ENCODE data around the gene ARL6. TPM values are rescaled to one million over a fixed set of nuclear protein-coding genes. Genes with fewer than 3 reads are reported as not detected.

The ARL6 gene
- total RNA-seq, 1 donor from 2014 or later: 4.5 TPM

DNA sequence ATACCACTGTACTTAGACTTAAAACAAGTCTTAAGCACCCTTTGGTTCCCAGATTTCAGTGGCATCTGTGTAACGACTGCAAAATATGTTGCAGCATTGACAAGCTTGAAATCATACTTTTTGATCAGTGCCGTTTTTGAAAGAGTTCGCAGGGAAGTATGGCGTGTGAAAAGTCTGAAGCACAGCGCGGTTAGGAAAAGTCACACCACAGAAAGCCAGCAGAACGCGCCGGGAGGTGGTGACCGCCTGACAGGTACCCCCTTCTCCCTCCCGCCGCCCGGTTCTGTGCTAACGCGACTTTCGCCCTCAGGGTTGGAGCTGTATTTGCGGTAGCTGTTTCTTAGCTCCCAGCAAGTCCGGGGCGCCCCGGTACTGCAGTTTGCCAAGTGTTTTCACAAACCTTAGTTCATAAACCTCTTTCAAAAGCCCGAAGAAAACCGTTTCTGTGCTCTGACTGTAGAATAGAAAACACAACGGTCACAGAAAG lies 56.8 kb downstream of the ARL6 start:
- peaks cover 16% of the 10 kb centered on the region for H3K27me3 Mint-ChIP-seq (ENCODE audit: low read depth)
- H3K4me1 Mint-ChIP-seq (ENCODE audit: low read depth): peaks cover 24% of the 10 kb centered on the region
- H3K4me3 Mint-ChIP-seq (ENCODE audit: unreplicated experiment): peak overlapping the region; percentile 100
- TF ChIP-seq, protein P1, sequence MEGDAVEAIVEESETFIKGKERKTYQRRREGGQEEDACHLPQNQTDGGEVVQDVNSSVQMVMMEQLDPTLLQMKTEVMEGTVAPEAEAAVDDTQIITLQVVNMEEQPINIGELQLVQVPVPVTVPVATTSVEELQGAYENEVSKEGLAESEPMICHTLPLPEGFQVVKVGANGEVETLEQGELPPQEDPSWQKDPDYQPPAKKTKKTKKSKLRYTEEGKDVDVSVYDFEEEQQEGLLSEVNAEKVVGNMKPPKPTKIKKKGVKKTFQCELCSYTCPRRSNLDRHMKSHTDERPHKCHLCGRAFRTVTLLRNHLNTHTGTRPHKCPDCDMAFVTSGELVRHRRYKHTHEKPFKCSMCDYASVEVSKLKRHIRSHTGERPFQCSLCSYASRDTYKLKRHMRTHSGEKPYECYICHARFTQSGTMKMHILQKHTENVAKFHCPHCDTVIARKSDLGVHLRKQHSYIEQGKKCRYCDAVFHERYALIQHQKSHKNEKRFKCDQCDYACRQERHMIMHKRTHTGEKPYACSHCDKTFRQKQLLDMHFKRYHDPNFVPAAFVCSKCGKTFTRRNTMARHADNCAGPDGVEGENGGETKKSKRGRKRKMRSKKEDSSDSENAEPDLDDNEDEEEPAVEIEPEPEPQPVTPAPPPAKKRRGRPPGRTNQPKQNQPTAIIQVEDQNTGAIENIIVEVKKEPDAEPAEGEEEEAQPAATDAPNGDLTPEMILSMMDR (IDR thresholded peaks at IDR 0.05): no peak
- no peaks in the 10 kb centered on the region for H3K36me3 Mint-ChIP-seq (ENCODE audit: low read depth)
- no peaks in the 10 kb centered on the region for H3K9me3 Mint-ChIP-seq (ENCODE audit: low read depth)
- peak; percentile 82 for DNase-seq (ENCODE audit: low spot score)
- H3K27ac Mint-ChIP-seq (ENCODE audit: unreplicated experiment): peak overlapping the region; percentile 87

DNA sequence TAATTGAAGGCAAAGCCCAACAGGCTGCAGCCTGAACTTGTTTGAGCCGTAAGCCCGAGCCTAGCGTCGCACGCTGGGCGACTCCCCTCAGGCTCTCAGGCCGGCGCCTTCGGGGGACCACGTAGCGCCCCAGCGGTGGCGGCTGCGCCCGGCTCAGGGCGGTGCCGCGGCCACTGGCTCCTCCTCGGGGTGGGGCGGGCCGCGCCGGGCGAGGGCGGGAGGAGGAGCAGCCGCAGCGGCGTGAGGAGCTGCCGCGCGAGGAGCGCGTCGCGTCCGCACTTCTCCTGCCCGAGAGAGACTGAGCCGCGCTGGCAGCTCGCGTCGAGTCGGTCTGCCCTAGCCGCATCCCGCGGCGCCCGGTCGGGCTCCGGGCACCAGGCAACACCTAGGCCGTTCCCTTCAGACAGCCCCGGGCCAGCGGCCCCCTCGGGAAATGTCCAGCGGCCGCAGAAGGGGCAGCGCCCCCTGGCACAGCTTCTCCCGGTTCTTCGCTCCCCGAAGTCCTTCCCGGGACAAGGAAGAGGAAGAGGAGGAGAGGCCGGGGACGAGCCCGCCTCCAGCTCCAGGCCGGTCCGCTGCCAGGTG lies 57.3 kb downstream of the ARL6 start, which contains the start of gene CRYBG3:
CRYBG3 (plus strand) TSS at position 238 of the 585 bp plus-strand sequence; CDS start at position 434, 196 bp downstream.
- Mint-ChIP-seq H3K9me3 (ENCODE audit: low read depth) (no peaks in the 10 kb centered on the region), H3K4me3 (ENCODE audit: unreplicated experiment) (peak within 1 kb of the TSS; percentile 100), H3K36me3 (ENCODE audit: low read depth) (no peaks in the 10 kb centered on the region), H3K27me3 (ENCODE audit: low read depth) (peaks cover 14% of the 10 kb centered on the region), H3K27ac (ENCODE audit: unreplicated experiment) (peak within 1 kb of the TSS; percentile 99), H3K4me1 (ENCODE audit: low read depth) (peaks cover 24% of the 10 kb centered on the region)
- TF ChIP-seq, protein P1 (IDR thresholded peaks at IDR 0.05): peak; percentile 74
- DNase-seq (ENCODE audit: low spot score): peak; percentile 89

DNA sequence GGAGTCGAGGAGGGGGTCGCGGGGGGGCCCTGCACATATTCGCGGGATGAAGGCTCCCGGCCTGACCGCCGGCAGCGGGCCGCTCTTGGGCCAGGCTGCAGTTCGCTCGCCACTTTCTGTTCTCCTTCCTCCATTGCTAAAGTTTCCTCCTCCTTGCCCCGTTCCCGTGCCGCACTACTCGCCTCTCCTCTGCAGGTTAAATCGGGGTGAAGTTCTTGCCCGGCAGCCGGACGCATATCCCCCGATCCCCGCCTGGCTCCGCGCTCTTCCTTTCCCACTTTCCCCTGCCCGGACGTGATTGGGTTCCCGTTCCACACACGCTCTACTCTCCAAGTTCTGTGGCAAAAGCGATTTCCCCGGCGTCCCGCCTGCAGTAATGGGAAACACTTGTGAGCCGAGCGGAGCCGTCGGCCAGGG lies 57.8 kb downstream of the ARL6 start:
- Mint-ChIP-seq H3K27me3 (ENCODE audit: low read depth) (peaks cover 13% of the 10 kb centered on the region), H3K4me3 (ENCODE audit: unreplicated experiment) (peak overlapping the region; percentile 100), H3K4me1 (ENCODE audit: low read depth) (peaks cover 24% of the 10 kb centered on the region), H3K27ac (ENCODE audit: unreplicated experiment) (peak overlapping the region; percentile 99), H3K9me3 (ENCODE audit: low read depth) (no peaks in the 10 kb centered on the region), H3K36me3 (ENCODE audit: low read depth) (no peaks in the 10 kb centered on the region)
- TF ChIP-seq, protein P1 (IDR thresholded peaks at IDR 0.05): peak; percentile 37
- peak; percentile 75 for DNase-seq (ENCODE audit: low spot score)

DNA sequence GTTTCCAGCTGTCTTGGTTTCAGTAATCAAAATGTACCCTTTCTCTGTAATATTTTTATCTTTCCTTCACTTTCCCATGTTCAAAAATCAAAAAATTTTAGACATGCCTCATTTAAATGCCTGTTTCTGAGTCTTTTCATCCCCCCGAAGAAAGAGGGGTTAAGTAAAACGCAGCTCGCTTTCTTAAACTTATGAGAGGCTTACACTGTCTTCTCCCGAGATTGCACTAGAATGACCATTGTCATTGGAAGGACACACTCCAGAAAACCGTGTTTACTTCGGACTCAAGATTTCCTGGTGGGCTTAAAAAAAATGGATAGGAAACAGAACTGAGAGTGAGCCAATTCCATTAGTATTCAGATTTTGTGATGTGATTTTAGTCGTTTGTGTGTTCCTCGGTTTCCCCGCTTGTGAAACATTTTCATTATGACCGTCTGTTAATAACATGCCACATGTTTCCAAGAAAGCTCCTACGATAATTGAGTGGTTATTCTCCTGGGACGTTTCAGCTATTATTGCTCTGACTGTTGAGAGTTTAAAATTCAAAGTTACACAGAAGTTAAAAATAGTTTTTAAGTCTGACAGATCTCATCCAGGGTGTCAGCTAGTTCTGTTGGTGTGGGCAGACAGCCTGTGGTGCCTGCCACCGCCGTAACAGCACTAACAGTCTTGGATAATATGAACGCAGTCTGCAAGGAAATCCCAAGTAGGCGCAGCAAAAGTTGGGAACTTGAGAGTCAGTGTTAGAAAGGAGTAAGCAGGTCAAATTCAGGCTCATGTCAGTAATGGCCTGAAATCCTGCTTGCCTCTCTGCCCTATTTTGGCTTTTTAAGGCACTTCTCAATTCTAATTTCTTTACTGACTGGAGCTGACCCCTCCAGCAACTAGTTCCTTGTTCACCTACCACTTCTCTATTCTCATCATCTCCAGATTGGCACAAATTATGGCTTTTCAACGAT lies 58.8 kb downstream of the ARL6 start:
- no peak for DNase-seq (ENCODE audit: low spot score)
- H3K4me1 Mint-ChIP-seq (ENCODE audit: low read depth): peaks cover 24% of the 10 kb centered on the region
- H3K9me3 Mint-ChIP-seq (ENCODE audit: low read depth): no peaks in the 10 kb centered on the region
- H3K36me3 Mint-ChIP-seq (ENCODE audit: low read depth): peaks cover 1% of the 10 kb centered on the region
- peak overlapping the region; percentile 99 for H3K27ac Mint-ChIP-seq (ENCODE audit: unreplicated experiment)
- TF ChIP-seq, protein P1 (IDR thresholded peaks at IDR 0.05): no peak
- peak overlapping the region; percentile 100 for H3K4me3 Mint-ChIP-seq (ENCODE audit: unreplicated experiment)
- H3K27me3 Mint-ChIP-seq (ENCODE audit: low read depth): peaks cover 7% of the 10 kb centered on the region

DNA sequence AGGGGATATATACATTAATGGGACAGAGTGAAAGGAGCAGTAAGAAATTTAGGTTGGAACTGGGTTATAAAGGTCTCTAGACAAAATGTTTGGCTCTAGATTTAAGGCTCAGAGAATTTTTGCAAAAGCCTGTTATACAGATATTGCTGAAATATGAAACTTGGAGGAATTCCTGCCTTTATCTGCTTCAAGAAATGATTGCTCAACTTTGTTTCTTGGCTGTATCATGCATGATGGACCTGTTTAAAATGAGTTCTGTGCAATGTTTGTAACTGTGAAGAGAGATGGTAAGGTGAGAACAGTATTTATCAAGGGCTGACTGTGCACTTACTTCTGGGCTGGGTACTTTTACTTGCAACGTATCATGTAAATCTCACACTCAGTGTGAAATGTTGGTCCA lies 60.5 kb downstream of the ARL6 start:
- TF ChIP-seq, protein P1 (IDR thresholded peaks at IDR 0.05): no peak
- H3K9me3 Mint-ChIP-seq (ENCODE audit: low read depth): no peaks in the 10 kb centered on the region
- no peak overlapping the region for H3K27ac Mint-ChIP-seq (ENCODE audit: unreplicated experiment)
- H3K4me3 Mint-ChIP-seq (ENCODE audit: unreplicated experiment): no peak overlapping the region
- peaks cover 27% of the 10 kb centered on the region for H3K4me1 Mint-ChIP-seq (ENCODE audit: low read depth)
- H3K27me3 Mint-ChIP-seq (ENCODE audit: low read depth): peaks cover 5% of the 10 kb centered on the region
- no peak for DNase-seq (ENCODE audit: low spot score)
- H3K36me3 Mint-ChIP-seq (ENCODE audit: low read depth): peaks cover 1% of the 10 kb centered on the region

All from chondrocyte (in vitro differentiated cells).